ENCODE data around the gene HFE.

The HFE gene

GRCh38 chr6:26121141-26122004 lies 34.1 kb downstream of the HFE start:
- no peak for DNase-seq (ENCODE audit: low spot score)
- Histone ChIP-seq H3K4me1 (ENCODE audit: insufficient read depth, poor library complexity, severe bottlenecking) (peaks cover 8% of the 10 kb centered on the region), H3K36me3 (ENCODE audit: low read depth) (peaks cover 11% of the 10 kb centered on the region), H3K27ac (ENCODE audit: poor library complexity, severe bottlenecking) (peak overlapping the region; percentile 92), H3K4me3 (ENCODE audit: severe bottlenecking) (no peak overlapping the region), H3K27me3 (ENCODE audit: insufficient read depth, poor library complexity, severe bottlenecking) (no peaks in the 10 kb centered on the region), H3K9me3 (ENCODE audit: severe bottlenecking) (no peaks in the 10 kb centered on the region)
- no peak for ATAC-seq (ENCODE audit: low read depth)
- no peak for TF ChIP-seq CTCF (IDR thresholded peaks at IDR 0.05; ENCODE audit: poor library complexity, severe bottlenecking)

- H3K27ac ChIP-seq (ENCODE audit: poor library complexity, severe bottlenecking): peak overlapping the region; percentile 92
These were observed 34.8 kb downstream of the HFE start for GRCh38 chr6:26122005-26122388.

GRCh38 chr6:26122402-26122792 lies 35.2 kb downstream of the HFE start:
- Histone ChIP-seq H3K27ac (ENCODE audit: poor library complexity, severe bottlenecking) (peak overlapping the region; percentile 92), H3K36me3 (ENCODE audit: low read depth) (peaks cover 11% of the 10 kb centered on the region), H3K4me1 (ENCODE audit: insufficient read depth, poor library complexity, severe bottlenecking) (peaks cover 18% of the 10 kb centered on the region), H3K4me3 (ENCODE audit: severe bottlenecking) (peak overlapping the region; percentile 70), H3K9me3 (ENCODE audit: severe bottlenecking) (no peaks in the 10 kb centered on the region), H3K27me3 (ENCODE audit: insufficient read depth, poor library complexity, severe bottlenecking) (no peaks in the 10 kb centered on the region)
- TF ChIP-seq CTCF (IDR thresholded peaks at IDR 0.05; ENCODE audit: poor library complexity, severe bottlenecking): no peak
- DNase-seq (ENCODE audit: low spot score) (no peak), ATAC-seq (ENCODE audit: low read depth) (no peak)

More at GRCh38 chr6:26122005-26122388, 34.8 kb downstream of the HFE start:
- Histone ChIP-seq H3K4me3 (ENCODE audit: severe bottlenecking) (no peak overlapping the region), H3K9me3 (ENCODE audit: severe bottlenecking) (no peaks in the 10 kb centered on the region), H3K27me3 (ENCODE audit: insufficient read depth, poor library complexity, severe bottlenecking) (no peaks in the 10 kb centered on the region), H3K4me1 (ENCODE audit: insufficient read depth, poor library complexity, severe bottlenecking) (peaks cover 14% of the 10 kb centered on the region), H3K36me3 (ENCODE audit: low read depth) (peaks cover 11% of the 10 kb centered on the region)
- ATAC-seq (ENCODE audit: low read depth) (no peak), DNase-seq (ENCODE audit: low spot score) (no peak)
- TF ChIP-seq CTCF (IDR thresholded peaks at IDR 0.05; ENCODE audit: poor library complexity, severe bottlenecking): no peak

- ATAC-seq (ENCODE audit: low read depth) (peak; percentile 54), DNase-seq (ENCODE audit: low spot score) (peak; percentile 97)
- Histone ChIP-seq H3K9me3 (ENCODE audit: severe bottlenecking) (no peaks in the 10 kb centered on the region), H3K27ac (ENCODE audit: poor library complexity, severe bottlenecking) (peak overlapping the region; percentile 92), H3K4me3 (ENCODE audit: severe bottlenecking) (peak overlapping the region; percentile 70), H3K4me1 (ENCODE audit: insufficient read depth, poor library complexity, severe bottlenecking) (peaks cover 19% of the 10 kb centered on the region), H3K27me3 (ENCODE audit: insufficient read depth, poor library complexity, severe bottlenecking) (no peaks in the 10 kb centered on the region), H3K36me3 (ENCODE audit: low read depth) (peaks cover 11% of the 10 kb centered on the region)
- TF ChIP-seq CTCF (IDR thresholded peaks at IDR 0.05; ENCODE audit: poor library complexity, severe bottlenecking): no peak
These were observed 35.8 kb downstream of the HFE start for GRCh38 chr6:26122793-26123674.

All from RWPE2 (cell line).